Type B pancreatic cell (in vitro differentiated cells): ENCODE measurements around the gene RB1. TPM values are rescaled to one million over a fixed set of nuclear protein-coding genes. Genes with fewer than 3 reads are reported as not detected.
"Not testable (repeated sequence)": the region's sequence is repeated elsewhere in the genome, so short reads cannot be mapped to it uniquely, and the experiment has no call there.

Experiments used
- DNase-seq: peaks from one replicate; pipeline ENCODE4 v3.0.0; 2021; ENCODE audit warnings: mixed read lengths; ENCODE audit not compliant: unreplicated experiment; ENCODE audit errors: extremely low spot score
- H3K27ac Mint-ChIP-seq: 2 replicates; pipeline ENCODE4 v1.8.0; 2021; ENCODE audit warnings: mild to moderate bottlenecking, mixed read lengths
- H3K27me3 Mint-ChIP-seq: 2 replicates; pipeline ENCODE4 v1.8.0; 2021; ENCODE audit warnings: mixed read lengths
- H3K36me3 Mint-ChIP-seq: 2 replicates; pipeline ENCODE4 v1.8.0; 2021; ENCODE audit warnings: mixed read lengths
- H3K4me1 Mint-ChIP-seq: one replicate; pipeline ENCODE4 v1.8.0; 2021; ENCODE audit warnings: mixed read lengths; ENCODE audit not compliant: unreplicated experiment
- H3K4me3 Mint-ChIP-seq: 2 replicates; pipeline ENCODE4 v1.8.0; 2021; ENCODE audit warnings: mild to moderate bottlenecking, mixed read lengths
- H3K9me3 Mint-ChIP-seq: 2 replicates; pipeline ENCODE4 v1.8.0; 2021; ENCODE audit warnings: mixed read lengths
- total RNA-seq: library from RNA; stranded (reverse); gene quantifications from 2 replicates; pipeline ENCODE4 v1.2.1, GENCODE V29; 2021; ENCODE audit warnings: low replicate concordance
- TF ChIP-seq, protein P1 (sequence below): fragments of 200-600 bp; sonication (generic); conservative IDR thresholded peaks from 2 replicates; pipeline ENCODE4 v1.5.0; 2021; ENCODE audit warnings: antibody characterized with exemption, mild to moderate bottlenecking

RB1 gene
- total RNA-seq, 1 donor from 2014 or later: 26.6 TPM

DNA sequence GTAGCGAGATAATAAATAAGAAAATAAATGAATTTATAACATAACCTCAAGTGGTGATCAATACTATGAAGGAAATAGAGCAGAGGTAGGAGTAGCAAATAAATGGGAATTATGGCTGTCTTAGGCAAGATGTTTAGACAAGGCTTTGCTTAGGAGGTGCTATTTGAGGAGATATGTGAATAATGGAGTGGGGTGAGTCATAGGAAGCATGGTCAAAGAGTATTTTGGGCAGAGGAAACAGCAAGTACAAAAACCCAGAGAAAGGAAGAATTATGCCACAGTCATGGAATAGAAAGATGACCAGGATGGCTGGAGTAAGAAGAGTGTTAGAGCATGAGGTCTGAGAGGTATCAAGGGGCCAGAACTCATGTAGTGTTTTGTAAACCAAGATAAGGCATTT is 142.9 kb downstream of the RB1 start:
- TF ChIP-seq, protein P1, sequence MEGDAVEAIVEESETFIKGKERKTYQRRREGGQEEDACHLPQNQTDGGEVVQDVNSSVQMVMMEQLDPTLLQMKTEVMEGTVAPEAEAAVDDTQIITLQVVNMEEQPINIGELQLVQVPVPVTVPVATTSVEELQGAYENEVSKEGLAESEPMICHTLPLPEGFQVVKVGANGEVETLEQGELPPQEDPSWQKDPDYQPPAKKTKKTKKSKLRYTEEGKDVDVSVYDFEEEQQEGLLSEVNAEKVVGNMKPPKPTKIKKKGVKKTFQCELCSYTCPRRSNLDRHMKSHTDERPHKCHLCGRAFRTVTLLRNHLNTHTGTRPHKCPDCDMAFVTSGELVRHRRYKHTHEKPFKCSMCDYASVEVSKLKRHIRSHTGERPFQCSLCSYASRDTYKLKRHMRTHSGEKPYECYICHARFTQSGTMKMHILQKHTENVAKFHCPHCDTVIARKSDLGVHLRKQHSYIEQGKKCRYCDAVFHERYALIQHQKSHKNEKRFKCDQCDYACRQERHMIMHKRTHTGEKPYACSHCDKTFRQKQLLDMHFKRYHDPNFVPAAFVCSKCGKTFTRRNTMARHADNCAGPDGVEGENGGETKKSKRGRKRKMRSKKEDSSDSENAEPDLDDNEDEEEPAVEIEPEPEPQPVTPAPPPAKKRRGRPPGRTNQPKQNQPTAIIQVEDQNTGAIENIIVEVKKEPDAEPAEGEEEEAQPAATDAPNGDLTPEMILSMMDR: no peak
- Mint-ChIP-seq H3K9me3 (no peaks in the 10 kb centered on the region), H3K4me3 (no peak overlapping the region), H3K27me3 (no peaks in the 10 kb centered on the region), H3K4me1 (no peaks in the 10 kb centered on the region), H3K36me3 (peaks cover 9% of the 10 kb centered on the region), H3K27ac (no peak overlapping the region)
- DNase-seq: no peak

GRCh38 chr13:48448285-48448958 is 144.9 kb downstream of the RB1 start:
- H3K9me3 Mint-ChIP-seq: no peaks in the 10 kb centered on the region

GRCh38 chr13:48448959-48449614 is 145.5 kb downstream of the RB1 start:
- Mint-ChIP-seq H3K9me3 (no peaks in the 10 kb centered on the region), H3K27ac (no peak overlapping the region), H3K36me3 (peaks cover 16% of the 10 kb centered on the region), H3K4me3 (no peak overlapping the region), H3K27me3 (no peaks in the 10 kb centered on the region), H3K4me1 (peaks cover 8% of the 10 kb centered on the region)
- DNase-seq: no peak
- TF ChIP-seq, protein P1: no peak

More at GRCh38 chr13:48448285-48448958, 144.9 kb downstream of the RB1 start:
- no peak overlapping the region for H3K4me3 Mint-ChIP-seq
- H3K36me3 Mint-ChIP-seq: peaks cover 14% of the 10 kb centered on the region
- DNase-seq: no peak
- no peaks in the 10 kb centered on the region for H3K27me3 Mint-ChIP-seq
- no peak overlapping the region for H3K27ac Mint-ChIP-seq
- peaks cover 4% of the 10 kb centered on the region for H3K4me1 Mint-ChIP-seq
- TF ChIP-seq, protein P1: no peak

- no peaks in the 10 kb centered on the region for H3K27me3 Mint-ChIP-seq
- H3K9me3 Mint-ChIP-seq: no peaks in the 10 kb centered on the region
- H3K27ac Mint-ChIP-seq: no peak overlapping the region
- H3K4me3 Mint-ChIP-seq: no peak overlapping the region
- peaks cover 16% of the 10 kb centered on the region for H3K36me3 Mint-ChIP-seq
- no peak for DNase-seq
- TF ChIP-seq, protein P1: no peak
- H3K4me1 Mint-ChIP-seq: peaks cover 8% of the 10 kb centered on the region
Observed at GRCh38 chr13:48449656-48450055, 146.1 kb downstream of the RB1 start.

DNA sequence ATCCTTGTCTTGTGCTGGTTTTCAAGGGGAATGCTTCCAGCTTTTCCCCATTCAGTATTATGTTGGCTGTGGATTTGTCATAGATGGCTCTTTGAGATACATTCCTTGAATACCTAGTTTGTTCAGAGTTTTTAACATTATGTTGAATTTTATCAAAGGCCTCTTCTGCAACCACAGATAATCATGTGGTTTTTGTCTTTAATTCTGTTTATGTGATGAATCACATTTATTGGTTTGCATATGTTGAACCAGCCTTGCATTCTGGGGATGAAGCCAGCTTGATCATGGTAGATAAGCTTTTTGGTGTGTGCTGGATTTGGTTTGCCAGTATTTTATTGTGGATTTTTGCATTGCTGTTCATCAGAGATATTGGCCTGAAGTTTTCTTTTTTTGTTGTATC is 147.6 kb downstream of the RB1 start:
- H3K4me3 Mint-ChIP-seq, H3K27ac Mint-ChIP-seq, H3K9me3 Mint-ChIP-seq, H3K4me1 Mint-ChIP-seq, DNase-seq, H3K27me3 Mint-ChIP-seq: not testable (repeated sequence)
- peaks cover 18% of the 10 kb centered on the region for H3K36me3 Mint-ChIP-seq

DNA sequence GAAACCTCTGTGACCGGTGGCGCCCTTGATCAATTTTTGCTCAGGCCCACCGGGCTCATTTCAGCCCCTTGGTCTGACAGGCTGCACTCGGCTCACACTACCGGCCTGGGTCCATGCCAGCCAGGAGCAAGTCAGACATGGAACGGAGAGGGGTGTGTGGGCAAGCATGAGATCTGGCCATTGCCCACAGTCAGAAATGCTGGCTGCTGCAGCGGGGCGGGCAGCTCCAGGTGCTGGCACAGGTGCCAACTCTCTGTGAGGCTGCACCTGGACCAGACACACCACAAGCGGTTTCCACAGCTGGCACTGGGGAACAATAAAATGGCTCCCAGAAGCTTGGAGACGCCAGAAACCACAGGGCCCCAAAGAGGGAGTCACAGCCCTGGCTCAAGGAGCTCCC is 153.0 kb downstream of the RB1 start:
- Mint-ChIP-seq H3K36me3 (peaks cover 30% of the 10 kb centered on the region), H3K4me1 (peaks cover 8% of the 10 kb centered on the region), H3K4me3 (no peak overlapping the region), H3K27ac (no peak overlapping the region), H3K9me3 (no peaks in the 10 kb centered on the region), H3K27me3 (no peaks in the 10 kb centered on the region)
- no peak for DNase-seq
- TF ChIP-seq, protein P1: no peak
